Measurements from ENCODE around the gene SSH2. TPM values are rescaled to one million over a fixed set of nuclear protein-coding genes. Genes with fewer than 3 reads are reported as not detected.
"Not testable (repeated sequence)": the region's sequence is repeated elsewhere in the genome, so short reads cannot be mapped to it uniquely, and the experiment has no call there.

The SSH2 gene
- total RNA-seq, 1 donor from 2014 or later: 37.6 TPM

DNA sequence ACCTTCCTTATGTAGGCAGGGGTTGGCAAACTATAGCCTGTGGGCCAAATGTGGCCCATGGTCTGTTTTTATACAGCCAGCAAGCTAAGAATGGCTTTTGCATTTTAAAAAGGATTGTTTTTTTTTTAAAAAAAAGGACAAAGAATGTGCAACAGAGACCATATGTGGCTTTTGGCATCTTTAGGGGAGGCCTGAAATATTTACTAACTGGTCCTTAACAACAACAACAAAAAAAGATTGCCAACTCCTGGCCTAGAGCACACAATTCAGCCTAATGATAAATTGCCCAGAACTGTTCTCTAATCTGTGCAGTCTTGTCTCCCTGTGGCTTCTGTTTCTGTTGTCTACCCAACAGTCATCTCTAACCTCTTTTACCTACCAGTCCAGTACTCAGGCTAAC is 67.1 kb downstream of the SSH2 start:
- Histone ChIP-seq H3K4me1 (peaks cover 14% of the 10 kb centered on the region), H3K27me3 (no peaks in the 10 kb centered on the region), H3K36me3 (no peaks in the 10 kb centered on the region), H3K4me3 (no peak overlapping the region), H3K27ac (no peak overlapping the region), H3K9me3 (no peaks in the 10 kb centered on the region)
- TF ChIP-seq, protein P1, sequence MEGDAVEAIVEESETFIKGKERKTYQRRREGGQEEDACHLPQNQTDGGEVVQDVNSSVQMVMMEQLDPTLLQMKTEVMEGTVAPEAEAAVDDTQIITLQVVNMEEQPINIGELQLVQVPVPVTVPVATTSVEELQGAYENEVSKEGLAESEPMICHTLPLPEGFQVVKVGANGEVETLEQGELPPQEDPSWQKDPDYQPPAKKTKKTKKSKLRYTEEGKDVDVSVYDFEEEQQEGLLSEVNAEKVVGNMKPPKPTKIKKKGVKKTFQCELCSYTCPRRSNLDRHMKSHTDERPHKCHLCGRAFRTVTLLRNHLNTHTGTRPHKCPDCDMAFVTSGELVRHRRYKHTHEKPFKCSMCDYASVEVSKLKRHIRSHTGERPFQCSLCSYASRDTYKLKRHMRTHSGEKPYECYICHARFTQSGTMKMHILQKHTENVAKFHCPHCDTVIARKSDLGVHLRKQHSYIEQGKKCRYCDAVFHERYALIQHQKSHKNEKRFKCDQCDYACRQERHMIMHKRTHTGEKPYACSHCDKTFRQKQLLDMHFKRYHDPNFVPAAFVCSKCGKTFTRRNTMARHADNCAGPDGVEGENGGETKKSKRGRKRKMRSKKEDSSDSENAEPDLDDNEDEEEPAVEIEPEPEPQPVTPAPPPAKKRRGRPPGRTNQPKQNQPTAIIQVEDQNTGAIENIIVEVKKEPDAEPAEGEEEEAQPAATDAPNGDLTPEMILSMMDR (IDR thresholded peaks at IDR 0.05): no peak
- TF ChIP-seq POLR2A (IDR thresholded peaks at IDR 0.05) (no peak), POLR2AphosphoS5 (IDR thresholded peaks at IDR 0.05; ENCODE audit: insufficient read depth in 1 of 2, low read depth in 1 of 2) (no peak)
- DNase-seq (ENCODE audit: extremely low spot score in 2 of 2): no peak
- intact Hi-C loops (cut with DNase I): no loop called here

DNA sequence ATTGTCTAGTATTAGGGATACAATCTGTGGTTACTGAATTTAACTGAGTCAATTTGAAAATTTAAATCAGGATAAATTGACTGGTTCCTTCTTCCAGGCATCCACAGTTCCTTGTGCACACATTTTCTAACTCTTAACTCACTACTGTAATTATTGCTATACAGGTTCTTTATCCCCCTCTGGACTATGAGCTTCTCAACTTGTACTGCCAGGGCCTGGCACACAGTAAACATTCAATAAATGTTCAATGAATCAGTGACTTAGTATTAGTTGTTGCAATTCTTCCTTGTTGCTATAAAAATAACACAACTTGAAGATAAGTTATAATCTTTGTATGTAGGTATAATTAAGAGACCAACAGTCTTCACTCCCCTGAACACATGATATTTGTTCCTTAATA is 67.9 kb downstream of the SSH2 start:
- no peak overlapping the region for H3K27ac ChIP-seq
- TF ChIP-seq POLR2A (IDR thresholded peaks at IDR 0.05) (no peak), POLR2AphosphoS5 (IDR thresholded peaks at IDR 0.05; ENCODE audit: insufficient read depth in 1 of 2, low read depth in 1 of 2) (no peak)
- TF ChIP-seq, protein P1 (IDR thresholded peaks at IDR 0.05): no peak
- no peak for DNase-seq (ENCODE audit: extremely low spot score in 2 of 2)
- H3K36me3 ChIP-seq: no peaks in the 10 kb centered on the region
- no peaks in the 10 kb centered on the region for H3K27me3 ChIP-seq
- intact Hi-C loops (cut with DNase I): no loop called here
- H3K4me1 ChIP-seq: peaks cover 5% of the 10 kb centered on the region
- H3K4me3 ChIP-seq: no peak overlapping the region
- no peaks in the 10 kb centered on the region for H3K9me3 ChIP-seq

DNA sequence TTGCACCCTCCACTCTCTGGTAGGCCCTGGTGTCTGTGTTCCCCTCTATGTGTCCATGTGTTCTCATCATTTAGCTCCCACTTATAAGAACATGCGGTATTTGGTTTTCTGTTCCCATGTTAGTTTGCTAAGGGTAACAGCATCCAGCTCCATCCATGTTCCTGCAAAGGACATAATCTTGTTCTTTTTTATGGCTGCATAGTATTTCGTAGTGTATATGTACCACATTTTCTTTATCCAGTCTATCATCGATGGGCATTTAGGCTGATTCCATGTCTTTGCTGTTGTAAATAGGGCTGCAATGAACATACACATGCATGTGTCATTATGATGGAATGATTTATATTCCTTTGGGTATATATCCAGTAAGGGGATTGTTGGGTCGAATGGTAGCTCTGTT is 70.6 kb downstream of the SSH2 start:
- H3K4me3 ChIP-seq; H3K27ac ChIP-seq; intact Hi-C loops (cut with DNase I); H3K9me3 ChIP-seq; H3K4me1 ChIP-seq; H3K27me3 ChIP-seq; H3K36me3 ChIP-seq; DNase-seq (ENCODE audit: extremely low spot score in 2 of 2): not testable (repeated sequence)

DNA sequence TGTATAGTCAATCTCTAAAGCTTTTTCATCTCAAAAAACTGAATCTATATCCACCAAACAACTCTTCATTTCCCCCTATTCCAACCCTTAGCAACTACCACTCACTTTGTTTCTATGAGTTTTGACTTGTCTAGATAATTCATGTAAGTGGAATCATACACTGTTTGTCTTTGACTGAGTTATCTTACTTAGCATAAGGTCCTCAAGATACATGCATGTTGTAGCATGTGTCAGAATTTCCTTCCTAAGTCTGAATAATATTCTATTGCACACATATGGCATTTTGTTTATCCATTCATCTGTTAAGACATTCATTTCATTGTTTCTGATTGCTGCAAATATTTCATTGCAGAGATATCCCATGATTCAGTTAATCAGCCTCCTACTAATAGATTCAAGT is 72.2 kb downstream of the SSH2 start:
- intact Hi-C loops (cut with DNase I): no loop called here
- Histone ChIP-seq H3K27me3 (no peaks in the 10 kb centered on the region), H3K27ac (no peak overlapping the region), H3K9me3 (no peaks in the 10 kb centered on the region), H3K36me3 (no peaks in the 10 kb centered on the region), H3K4me1 (no peaks in the 10 kb centered on the region), H3K4me3 (no peak overlapping the region)
- no peak for DNase-seq (ENCODE audit: extremely low spot score in 2 of 2)
- TF ChIP-seq POLR2AphosphoS5 (IDR thresholded peaks at IDR 0.05; ENCODE audit: insufficient read depth in 1 of 2, low read depth in 1 of 2) (no peak), POLR2A (IDR thresholded peaks at IDR 0.05) (no peak)
- TF ChIP-seq, protein P1 (IDR thresholded peaks at IDR 0.05): no peak

DNA sequence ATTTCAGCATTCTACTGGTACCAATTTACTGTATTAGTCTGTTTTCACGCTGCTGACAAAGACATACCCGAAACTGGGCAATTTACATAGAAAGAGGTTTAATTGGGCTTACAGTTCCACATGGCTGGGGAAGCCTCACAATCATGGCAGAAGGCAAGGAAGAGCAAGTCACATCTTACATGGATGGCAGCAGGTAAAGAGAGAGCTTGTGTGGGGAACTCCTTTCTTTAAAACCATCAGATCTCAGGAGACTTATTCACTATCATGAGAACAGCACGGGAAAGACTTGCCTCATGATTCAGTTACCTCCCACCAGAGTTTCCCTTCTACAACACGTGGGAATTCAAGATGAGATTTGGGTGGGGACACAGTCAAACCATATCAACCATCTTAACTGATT is 72.9 kb downstream of the SSH2 start:
- H3K9me3 ChIP-seq; DNase-seq (ENCODE audit: extremely low spot score in 2 of 2); H3K4me3 ChIP-seq; intact Hi-C loops (cut with DNase I); H3K27me3 ChIP-seq; H3K4me1 ChIP-seq; H3K36me3 ChIP-seq; H3K27ac ChIP-seq: not testable (repeated sequence)

DNA sequence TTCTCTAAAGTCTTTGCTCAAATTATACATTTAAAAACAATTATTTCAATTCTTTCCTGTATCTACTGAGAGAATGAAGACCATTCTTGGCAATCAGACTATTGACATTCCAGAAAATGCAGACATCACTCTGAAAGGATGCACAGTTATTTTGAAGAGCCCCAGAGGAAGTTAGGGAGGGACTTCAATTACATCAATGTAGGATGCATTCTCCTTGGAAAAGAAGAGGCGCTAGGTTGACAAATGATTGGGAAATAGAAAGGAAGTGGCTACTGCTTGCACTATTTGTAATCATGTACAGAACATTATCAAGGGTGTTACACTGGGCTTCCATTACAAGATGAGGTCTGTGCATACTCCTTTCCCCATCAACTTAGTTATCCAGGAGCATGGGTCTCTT is 74.3 kb downstream of the SSH2 start:
- intact Hi-C loops (cut with DNase I): no loop called here
- Histone ChIP-seq H3K27ac (no peak overlapping the region), H3K9me3 (no peaks in the 10 kb centered on the region), H3K4me1 (no peaks in the 10 kb centered on the region), H3K36me3 (no peaks in the 10 kb centered on the region), H3K4me3 (no peak overlapping the region), H3K27me3 (no peaks in the 10 kb centered on the region)
- TF ChIP-seq POLR2A (IDR thresholded peaks at IDR 0.05) (no peak), POLR2AphosphoS5 (IDR thresholded peaks at IDR 0.05; ENCODE audit: insufficient read depth in 1 of 2, low read depth in 1 of 2) (no peak)
- TF ChIP-seq, protein P1 (IDR thresholded peaks at IDR 0.05): no peak
- DNase-seq (ENCODE audit: extremely low spot score in 2 of 2): no peak
